HG03095 (cell line): ENCODE measurements around the gene DUSP23.

ENCODE experiments used
- ATAC-seq: cut with Tn5 transposase; IDR thresholded peaks from one replicate; pipeline ENCODE4 v1.9.1; 2021; ENCODE audit warnings: moderate library complexity; ENCODE audit not compliant: unreplicated experiment

The DUSP23 gene

DNA sequence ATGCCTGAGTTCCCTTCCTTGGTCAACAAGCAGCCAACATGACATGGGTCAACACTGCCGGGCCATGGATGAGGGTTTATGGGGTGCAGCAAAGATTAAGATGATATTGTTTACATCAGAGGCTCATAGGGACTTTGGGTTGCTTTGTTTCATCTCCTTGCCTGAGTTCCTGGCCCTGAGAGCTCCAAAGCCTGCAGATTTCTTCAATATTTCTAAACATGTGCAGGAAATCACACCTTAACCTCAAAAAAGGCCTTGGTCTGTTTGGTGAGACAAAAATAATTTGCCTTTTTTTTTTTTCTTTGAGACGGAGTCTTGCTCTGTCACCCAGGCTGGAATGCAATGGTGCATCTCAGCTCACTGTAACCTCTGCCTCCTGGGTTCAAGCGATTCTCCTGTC lies 46.8 kb downstream of the DUSP23 start:
- ATAC-seq = no peak

- no peak for ATAC-seq
These were observed 47.4 kb downstream of the DUSP23 start for GRCh38 chr1:159828176-159828575.

DNA sequence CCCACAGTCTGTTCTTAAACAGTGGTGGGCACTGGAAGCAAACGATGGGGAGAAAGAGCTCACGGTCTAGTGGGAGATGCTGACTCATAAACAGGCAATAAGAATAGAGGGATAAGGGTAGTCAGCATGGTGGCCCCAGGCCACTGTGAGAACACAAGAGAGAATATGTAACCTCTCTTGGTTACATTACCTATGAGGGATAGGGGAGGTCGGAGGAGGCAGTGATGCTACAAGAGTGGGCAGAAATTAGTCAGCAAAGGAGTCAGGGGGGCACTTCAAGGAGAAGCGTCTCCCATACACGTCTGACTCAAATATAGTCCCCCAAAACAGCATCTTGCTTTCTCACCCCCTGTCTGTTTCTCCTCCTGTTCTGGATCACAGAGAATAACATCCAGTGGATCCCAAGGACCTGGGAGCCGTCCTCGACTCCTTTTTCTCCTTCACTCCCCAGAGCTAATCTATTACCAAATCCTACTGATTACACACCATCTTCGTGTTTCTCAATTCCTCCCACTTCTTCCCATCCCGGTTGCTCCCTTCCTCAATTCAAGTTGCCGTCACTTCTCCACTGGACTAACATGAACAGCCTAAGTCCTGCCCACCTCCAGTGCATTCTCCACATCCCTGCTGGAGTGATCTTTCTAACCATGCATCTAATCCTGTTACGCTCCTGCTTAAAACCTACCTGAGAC lies 48.0 kb downstream of the DUSP23 start:
- ATAC-seq = no peak

DNA sequence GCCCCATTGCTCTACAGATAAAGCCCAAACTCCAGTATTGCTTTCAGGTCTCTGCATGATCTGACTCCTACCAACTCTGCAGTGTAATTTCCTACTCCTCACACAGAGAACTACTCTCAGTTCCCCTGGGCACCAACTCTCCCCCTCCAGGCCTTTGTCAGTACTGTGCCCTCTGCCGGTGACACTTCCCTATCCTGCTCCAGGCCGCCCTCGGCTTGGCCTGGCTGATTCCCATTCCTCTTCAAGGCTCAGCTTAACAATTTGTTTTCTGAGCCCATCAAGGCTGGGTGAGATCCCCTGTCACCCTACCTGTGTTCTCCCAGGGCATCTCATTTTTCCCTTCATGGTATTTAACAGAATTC lies 48.5 kb downstream of the DUSP23 start:
- ATAC-seq = peak; percentile 64

DNA sequence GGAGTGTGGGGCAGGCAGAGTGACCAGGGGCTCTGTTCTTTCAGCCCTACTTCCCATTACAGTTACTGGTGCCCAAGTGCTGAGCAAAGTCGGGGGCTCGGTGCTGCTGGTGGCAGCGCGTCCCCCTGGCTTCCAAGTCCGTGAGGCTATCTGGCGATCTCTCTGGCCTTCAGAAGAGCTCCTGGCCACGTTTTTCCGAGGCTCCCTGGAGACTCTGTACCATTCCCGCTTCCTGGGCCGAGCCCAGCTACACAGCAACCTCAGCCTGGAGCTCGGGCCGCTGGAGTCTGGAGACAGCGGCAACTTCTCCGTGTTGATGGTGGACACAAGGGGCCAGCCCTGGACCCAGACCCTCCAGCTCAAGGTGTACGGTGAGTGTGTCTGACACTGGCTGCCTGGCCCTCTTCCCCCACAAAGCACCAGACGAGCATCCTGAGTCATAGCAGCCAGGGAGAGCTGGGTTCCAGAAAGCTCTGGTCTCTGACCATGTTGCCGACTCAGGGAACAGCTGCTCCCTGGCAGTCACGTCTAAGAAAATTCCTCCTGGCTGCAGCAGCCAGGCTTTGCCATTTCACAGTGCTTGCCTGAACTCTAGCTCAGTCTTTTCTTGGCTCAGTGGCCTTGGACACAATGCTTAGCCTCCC lies 49.2 kb downstream of the DUSP23 start:
- ATAC-seq = no peak

DNA sequence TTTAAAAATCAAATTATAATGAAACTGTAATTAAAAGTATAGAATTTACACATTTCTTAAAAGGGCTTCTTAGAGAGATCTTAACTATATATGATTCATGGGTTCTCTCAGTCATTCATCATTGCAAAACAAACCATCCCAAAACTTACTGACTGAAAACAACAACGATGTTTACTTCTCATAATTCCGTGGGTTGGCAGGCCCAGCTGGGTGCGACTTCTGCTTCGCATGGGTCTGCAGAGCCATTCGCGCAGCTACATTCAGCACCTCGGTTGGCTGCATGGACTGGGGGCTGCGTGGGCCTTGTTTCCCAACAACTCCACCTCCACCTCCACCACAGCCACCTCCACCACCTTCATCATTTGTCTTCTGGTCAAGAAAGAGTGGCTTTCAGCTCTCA lies 50.0 kb downstream of the DUSP23 start:
- ATAC-seq = no peak

- no peak for ATAC-seq
These were observed 50.8 kb downstream of the DUSP23 start for GRCh38 chr1:159831412-159832141.
